Natural killer cell (primary cell): ENCODE results near the gene CBX7. TPM values are rescaled to one million over a fixed set of nuclear protein-coding genes. Genes with fewer than 3 reads are reported as not detected.
A peak's percentile ranks its signal among the peaks of the same experiment; 100 is the strongest.

Source experiments
- ATAC-seq, 3 donors: fragments of 150-1000 bp in 2 of 3; fragments of 200-7000 bp in 1 of 3; cut with Tn5 transposase; 1 replicate in 1 of 3; 2 replicates in 2 of 3; pipeline ENCODE4 v1.10.0; 2021; ENCODE audit warnings: mild to moderate bottlenecking in 2 of 3, moderate library complexity in 2 of 3
- DNase-seq, 2 donors: peaks; one replicate each; pipeline versions ENCODE4 v3.0.0 to v3.0.0-alpha.2; 2013 to 2021; ENCODE audit warnings: mixed read lengths in 1 of 2
- H3K27ac ChIP-seq: one replicate; pipeline ENCODE4 v1.5.1; 2013; ENCODE audit warnings: mild to moderate bottlenecking, low read length
- H3K27me3 ChIP-seq: one replicate; pipeline ENCODE4 v1.6.1; 2013; ENCODE audit warnings: low read length; ENCODE audit not compliant: control insufficient read depth, insufficient read depth
- H3K36me3 ChIP-seq: one replicate; pipeline ENCODE4 v1.6.1; 2013; ENCODE audit warnings: low read length; ENCODE audit not compliant: control insufficient read depth, insufficient read depth
- H3K4me1 ChIP-seq: one replicate; pipeline ENCODE4 v1.6.1; 2013; ENCODE audit warnings: low read length; ENCODE audit not compliant: control insufficient read depth, insufficient read depth
- H3K4me3 ChIP-seq: one replicate; pipeline ENCODE4 v1.5.1; 2013; ENCODE audit warnings: low read length
- H3K9me3 ChIP-seq: one replicate; pipeline ENCODE4 v1.6.1; 2013; ENCODE audit warnings: low read length; ENCODE audit not compliant: control insufficient read depth, insufficient read depth
- H3K27ac Mint-ChIP-seq, 2 donors: one replicate each; pipeline ENCODE4 v1.8.0; 2022; ENCODE audit warnings: mild to moderate bottlenecking in 2 of 2, mixed read lengths in 2 of 2, moderate library complexity in 1 of 2
- H3K27me3 Mint-ChIP-seq, 2 donors: one replicate each; pipeline ENCODE4 v1.8.0; 2022; ENCODE audit warnings: low read depth in 2 of 2, mixed read lengths in 2 of 2
- H3K36me3 Mint-ChIP-seq: one replicate; pipeline ENCODE4 v1.8.0; 2022; ENCODE audit warnings: mixed read lengths
- H3K4me1 Mint-ChIP-seq, 2 donors: one replicate each; pipeline ENCODE4 v1.8.0; 2022; ENCODE audit warnings: mixed read lengths in 2 of 2
- H3K4me3 Mint-ChIP-seq: one replicate; pipeline ENCODE4 v1.8.0; 2022; ENCODE audit warnings: mild to moderate bottlenecking, moderate library complexity, mixed read lengths
- H3K9me3 Mint-ChIP-seq, 2 donors: one replicate each; pipeline ENCODE4 v1.8.0; 2022; ENCODE audit warnings: mixed read lengths in 2 of 2
- WGBS: methylation state at CpG from one replicate; pipeline ENCODE4 v1.1.7; 2013; ENCODE audit warnings: missing lambda C conversion rate; ENCODE audit not compliant: insufficient coverage; 5-methylcytosine and 5-hydroxymethylcytosine counted together
- intact Hi-C: fragments of 100-400 bp; cut with micrococcal nuclease; formaldehyde crosslinking; loops from one replicate; pipeline ENCODE4 v1.14.2; 2022
- total RNA-seq, 4 donors: library from RNA; stranded (reverse); fragments of 120-200 nt in 1 of 4; gene quantifications; one replicate each; pipeline versions ENCODE4 v1.2.3 to v1.2.4, GENCODE V29; 2013 to 2022
- TF ChIP-seq, protein P1 (sequence below): fragments of 200-600 bp; IDR thresholded peaks from one replicate; pipeline ENCODE4 v1.8.0; 2022; ENCODE audit warnings: antibody characterized with exemption

CBX7 gene
- total RNA-seq, 3 donors from 2014 or later (not counting 1 experiment from before 2014, with no cell fraction given) = 49.6 to 52.9 (median 50.0) TPM

DNA sequence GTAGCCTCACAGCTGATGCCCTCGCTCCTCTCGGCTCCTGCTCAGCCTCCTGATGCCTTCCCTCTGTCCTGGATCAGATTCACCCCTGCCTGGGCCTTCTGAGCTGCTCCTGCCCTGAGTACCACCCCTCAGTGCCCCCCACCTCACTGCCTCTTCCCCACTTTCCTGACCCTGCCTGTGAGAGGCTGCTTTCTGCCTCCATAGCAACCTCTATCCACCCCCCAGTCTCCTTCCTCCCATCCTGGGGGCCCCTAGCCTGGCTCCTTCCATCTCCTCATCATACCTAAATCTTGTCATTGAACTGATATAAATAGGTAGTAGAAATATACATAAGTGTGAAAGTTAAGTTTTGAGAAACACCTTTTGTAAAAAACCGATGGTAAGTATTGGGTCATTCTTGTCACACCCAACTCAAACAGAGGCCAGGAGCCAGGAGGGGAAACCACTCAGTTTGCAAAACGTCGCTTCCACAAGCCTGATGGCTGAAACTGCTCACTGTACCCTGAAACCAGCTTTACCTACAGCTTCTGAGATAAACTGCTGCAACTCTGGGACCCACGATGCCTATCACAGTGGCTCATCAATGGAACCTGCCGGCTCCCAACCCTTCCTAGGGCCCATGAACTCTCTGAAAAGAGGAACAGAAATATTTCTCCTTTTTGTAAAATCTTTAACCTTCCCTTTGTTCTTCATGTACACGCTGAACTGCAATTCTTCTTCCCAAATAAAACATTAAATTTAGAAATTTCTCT is 60.2 kb downstream of the CBX7 start:
- TF ChIP-seq, protein P1, sequence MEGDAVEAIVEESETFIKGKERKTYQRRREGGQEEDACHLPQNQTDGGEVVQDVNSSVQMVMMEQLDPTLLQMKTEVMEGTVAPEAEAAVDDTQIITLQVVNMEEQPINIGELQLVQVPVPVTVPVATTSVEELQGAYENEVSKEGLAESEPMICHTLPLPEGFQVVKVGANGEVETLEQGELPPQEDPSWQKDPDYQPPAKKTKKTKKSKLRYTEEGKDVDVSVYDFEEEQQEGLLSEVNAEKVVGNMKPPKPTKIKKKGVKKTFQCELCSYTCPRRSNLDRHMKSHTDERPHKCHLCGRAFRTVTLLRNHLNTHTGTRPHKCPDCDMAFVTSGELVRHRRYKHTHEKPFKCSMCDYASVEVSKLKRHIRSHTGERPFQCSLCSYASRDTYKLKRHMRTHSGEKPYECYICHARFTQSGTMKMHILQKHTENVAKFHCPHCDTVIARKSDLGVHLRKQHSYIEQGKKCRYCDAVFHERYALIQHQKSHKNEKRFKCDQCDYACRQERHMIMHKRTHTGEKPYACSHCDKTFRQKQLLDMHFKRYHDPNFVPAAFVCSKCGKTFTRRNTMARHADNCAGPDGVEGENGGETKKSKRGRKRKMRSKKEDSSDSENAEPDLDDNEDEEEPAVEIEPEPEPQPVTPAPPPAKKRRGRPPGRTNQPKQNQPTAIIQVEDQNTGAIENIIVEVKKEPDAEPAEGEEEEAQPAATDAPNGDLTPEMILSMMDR = no peak
- no peak overlapping the region for H3K4me3 ChIP-seq
- Mint-ChIP-seq H3K4me3 (peak overlapping the region; percentile 90), H3K27ac (peak overlapping the region; percentile 98 to 99), H3K9me3 (no peaks in the 10 kb centered on the region), H3K27me3 (no peaks in the 10 kb centered on the region), H3K4me1 (peaks cover 76 to 92% of the 10 kb centered on the region in 2 donors), H3K36me3 (no peaks in the 10 kb centered on the region)
- H3K9me3 ChIP-seq = no peaks in the 10 kb centered on the region
- no peaks in the 10 kb centered on the region for H3K27me3 ChIP-seq
- WGBS = 37% methylated on average over 8 of the region's 8 CpGs
- peak in 1 of 2 donors; percentile 47 for DNase-seq
- intact Hi-C loops = no loop called here
- H3K4me1 ChIP-seq = peaks cover 99% of the 10 kb centered on the region
- H3K36me3 ChIP-seq = peaks cover under 1% of the 10 kb centered on the region
- no peak for ATAC-seq
- H3K27ac ChIP-seq = peak overlapping the region; percentile 98

- H3K27me3 ChIP-seq = no peaks in the 10 kb centered on the region
- H3K4me3 ChIP-seq = peak overlapping the region; percentile 22
- TF ChIP-seq, protein P1 = no peak
- intact Hi-C loops = loop anchor here (1.0 to 2.0 kb wide), 2 partner anchors 8 to 77 kb away; partner anchors contain the start of gene APOBEC3C
- H3K27ac ChIP-seq = peak overlapping the region; percentile 98
- peaks cover 81 to 91% of the 10 kb centered on the region in 2 donors for H3K4me1 Mint-ChIP-seq
- H3K36me3 Mint-ChIP-seq = no peaks in the 10 kb centered on the region
- peak in 1 of 2 donors; percentile 77 for DNase-seq
- no peaks in the 10 kb centered on the region for H3K27me3 Mint-ChIP-seq
- peak overlapping the region; percentile 90 for H3K4me3 Mint-ChIP-seq
- peak in 2 of 3 donors; percentile 0 to 3 for ATAC-seq
- H3K9me3 Mint-ChIP-seq = no peaks in the 10 kb centered on the region
- no peaks in the 10 kb centered on the region for H3K9me3 ChIP-seq
- peaks cover 5% of the 10 kb centered on the region for H3K36me3 ChIP-seq
- H3K27ac Mint-ChIP-seq = peak overlapping the region; percentile 98 to 99
- peaks cover 99% of the 10 kb centered on the region for H3K4me1 ChIP-seq
- 58% methylated on average over 22 of the region's 23 CpGs for WGBS
Observed at GRCh38 chr22:39091126-39092081, 61.1 kb downstream of the CBX7 start.

- H3K27ac ChIP-seq = peak overlapping the region; percentile 98
- ATAC-seq (peak; percentile 67 to 87 (median 77)), DNase-seq (peak; percentile 90 to 94)
- H3K4me1 ChIP-seq = peaks cover 97% of the 10 kb centered on the region
- peaks cover 9% of the 10 kb centered on the region for H3K36me3 ChIP-seq
- peaks cover 82 to 90% of the 10 kb centered on the region in 2 donors for H3K4me1 Mint-ChIP-seq
- intact Hi-C loops = loop anchor here (1.0 to 2.0 kb wide), 5 partner anchors 9 to 442 kb away; partner anchors contain the start of genes APOBEC3C and RPS19BP1
- no peaks in the 10 kb centered on the region for H3K27me3 Mint-ChIP-seq
- no peaks in the 10 kb centered on the region for H3K9me3 Mint-ChIP-seq
- peak overlapping the region; percentile 98 to 99 for H3K27ac Mint-ChIP-seq
- peak overlapping the region; percentile 22 for H3K4me3 ChIP-seq
- H3K36me3 Mint-ChIP-seq = no peaks in the 10 kb centered on the region
- no peaks in the 10 kb centered on the region for H3K9me3 ChIP-seq
- H3K4me3 Mint-ChIP-seq = peak overlapping the region; percentile 90
- H3K27me3 ChIP-seq = no peaks in the 10 kb centered on the region
- TF ChIP-seq, protein P1 = no peak
- WGBS = 13% methylated on average over 15 of the region's 15 CpGs
Observed at GRCh38 chr22:39090426-39091064, 61.9 kb downstream of the CBX7 start.
